IMR-90 (cell line): ENCODE data around the gene GPR84.

Source experiments
- BHLHE40 ChIP-seq: fragments of 150-350 bp; IDR thresholded peaks from 2 replicates; pipeline ENCODE4 v1.6.1; 2016; ENCODE audit warnings: mild to moderate bottlenecking, low read depth, low read length
- CEBPB ChIP-seq: IDR thresholded peaks from 2 replicates; pipeline ENCODE4 v1.6.1; 2012; ENCODE audit warnings: low read depth, low read length, improper control_type of control experiment
- ELK1 ChIP-seq: fragments of 150-350 bp; IDR thresholded peaks from 2 replicates; pipeline ENCODE4 v1.6.1; 2016; ENCODE audit warnings: low read depth, mild to moderate bottlenecking, low read length, moderate library complexity, borderline replicate concordance
- FOS ChIP-seq: fragments of 150-350 bp; IDR thresholded peaks from 2 replicates; pipeline ENCODE4 v1.6.1; 2016; ENCODE audit warnings: low read depth, low read length
- NFE2L2 ChIP-seq: fragments of 150-350 bp; IDR thresholded peaks from 2 replicates; pipeline ENCODE4 v1.6.1; 2016; ENCODE audit warnings: low read depth, mild to moderate bottlenecking, low read length
- POLR2A ChIP-seq: IDR thresholded peaks from 2 replicates; pipeline ENCODE4 v1.6.1; 2012; ENCODE audit warnings: mild to moderate bottlenecking, low read depth, low read length
- RAD21 ChIP-seq: IDR thresholded peaks from 2 replicates; pipeline ENCODE4 v1.6.1; 2012; ENCODE audit warnings: low read length, improper control_type of control experiment
- SMC3 ChIP-seq: fragments of 150-350 bp; IDR thresholded peaks from 2 replicates; pipeline ENCODE4 v1.6.1; 2016; ENCODE audit warnings: low read depth, mild to moderate bottlenecking, antibody characterized with exemption, low read length, moderate library complexity
- USF2 ChIP-seq: fragments of 150-350 bp; IDR thresholded peaks from 2 replicates; pipeline ENCODE4 v1.6.1; 2017; ENCODE audit warnings: mild to moderate bottlenecking, antibody characterized with exemption, low read length, low read depth
- TF ChIP-seq, protein P1 (sequence below): conservative IDR thresholded peaks from 2 replicates; pipeline ENCODE4 v1.5.1; 2012; ENCODE audit warnings: mild to moderate bottlenecking, low read depth, low read length, improper control_type of control experiment

DNA sequence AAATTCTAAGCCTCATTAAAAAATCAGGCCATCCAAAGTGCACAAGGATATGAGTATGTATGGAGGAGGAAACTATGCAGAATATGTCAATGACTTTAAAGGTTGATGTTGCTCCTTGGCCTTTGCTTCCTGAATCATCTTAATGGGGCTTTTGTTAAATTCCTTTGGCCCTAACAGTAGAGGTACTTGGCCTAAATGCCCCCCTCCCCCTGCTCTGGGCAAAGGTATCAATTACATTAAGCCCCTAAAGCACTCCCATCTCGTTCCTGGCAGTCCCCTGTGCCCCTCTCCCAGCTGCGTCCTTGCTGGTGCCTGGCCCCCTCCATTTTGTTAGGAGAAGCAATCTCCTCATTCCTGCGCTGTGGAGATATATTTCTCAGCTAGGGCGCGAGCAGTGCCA lies 34.5 kb downstream of the GPR84 start:
- TF ChIP-seq, protein P1, sequence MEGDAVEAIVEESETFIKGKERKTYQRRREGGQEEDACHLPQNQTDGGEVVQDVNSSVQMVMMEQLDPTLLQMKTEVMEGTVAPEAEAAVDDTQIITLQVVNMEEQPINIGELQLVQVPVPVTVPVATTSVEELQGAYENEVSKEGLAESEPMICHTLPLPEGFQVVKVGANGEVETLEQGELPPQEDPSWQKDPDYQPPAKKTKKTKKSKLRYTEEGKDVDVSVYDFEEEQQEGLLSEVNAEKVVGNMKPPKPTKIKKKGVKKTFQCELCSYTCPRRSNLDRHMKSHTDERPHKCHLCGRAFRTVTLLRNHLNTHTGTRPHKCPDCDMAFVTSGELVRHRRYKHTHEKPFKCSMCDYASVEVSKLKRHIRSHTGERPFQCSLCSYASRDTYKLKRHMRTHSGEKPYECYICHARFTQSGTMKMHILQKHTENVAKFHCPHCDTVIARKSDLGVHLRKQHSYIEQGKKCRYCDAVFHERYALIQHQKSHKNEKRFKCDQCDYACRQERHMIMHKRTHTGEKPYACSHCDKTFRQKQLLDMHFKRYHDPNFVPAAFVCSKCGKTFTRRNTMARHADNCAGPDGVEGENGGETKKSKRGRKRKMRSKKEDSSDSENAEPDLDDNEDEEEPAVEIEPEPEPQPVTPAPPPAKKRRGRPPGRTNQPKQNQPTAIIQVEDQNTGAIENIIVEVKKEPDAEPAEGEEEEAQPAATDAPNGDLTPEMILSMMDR = no peak
- TF ChIP-seq ELK1 (no peak), POLR2A (no peak), NFE2L2 (no peak), USF2 (no peak), FOS (no peak), BHLHE40 (no peak), CEBPB (no peak), RAD21 (no peak), SMC3 (no peak)
